CD4-positive, alpha-beta T cell treated with Interleukin-21 for 1 hour (primary cell): ENCODE data around the gene GP1BB.
A peak's percentile ranks its signal among the peaks of the same experiment; 100 is the strongest.
"Not testable (repeated sequence)": the region's sequence is repeated elsewhere in the genome, so short reads cannot be mapped to it uniquely, and the experiment has no call there.

Experiments
- DNase-seq: peaks from one replicate; pipeline ENCODE4 v3.0.0-alpha.2; 2020

Gene GP1BB

DNA sequence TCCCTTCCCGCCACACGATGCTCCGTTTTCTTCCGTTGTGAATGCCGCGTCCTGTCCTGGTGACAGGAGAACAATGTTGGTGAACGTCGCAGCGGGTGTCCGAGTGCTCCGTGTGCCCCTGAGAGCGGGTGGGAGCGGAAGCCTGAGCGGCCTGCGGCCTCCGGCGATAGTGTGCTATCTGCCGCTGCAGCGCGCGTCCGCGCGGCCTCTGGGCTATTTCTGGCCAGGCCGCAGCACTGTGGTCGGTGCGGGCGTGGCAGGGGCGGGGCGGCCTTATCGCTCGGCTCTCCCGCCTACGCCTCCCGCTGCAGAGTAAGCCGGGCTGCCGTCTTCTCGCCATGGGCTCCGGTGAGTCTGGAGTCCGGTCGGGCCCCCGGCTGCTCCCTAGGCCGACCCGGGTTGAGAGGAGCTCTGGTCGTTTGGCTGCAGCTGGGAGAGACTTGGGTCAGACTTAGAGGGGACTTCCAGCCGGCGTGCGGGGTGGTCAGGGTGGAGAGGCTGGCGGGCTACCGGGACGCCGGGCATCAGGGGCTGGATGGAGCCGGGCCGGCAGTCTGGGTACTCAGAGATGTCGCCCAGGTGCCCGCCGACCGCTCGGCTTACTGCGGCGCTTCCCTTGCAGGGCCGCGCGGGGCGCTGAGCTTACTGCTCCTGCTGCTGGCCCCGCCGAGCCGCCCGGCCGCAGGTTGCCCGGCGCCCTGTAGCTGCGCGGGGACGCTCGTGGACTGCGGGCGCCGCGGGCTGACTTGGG lies at the start of gene GP1BB:
GP1BB (plus strand) TSS at position 308 of the 751 bp plus-strand sequence; CDS start at position 339, 31 bp downstream.
- no peak for DNase-seq

DNA sequence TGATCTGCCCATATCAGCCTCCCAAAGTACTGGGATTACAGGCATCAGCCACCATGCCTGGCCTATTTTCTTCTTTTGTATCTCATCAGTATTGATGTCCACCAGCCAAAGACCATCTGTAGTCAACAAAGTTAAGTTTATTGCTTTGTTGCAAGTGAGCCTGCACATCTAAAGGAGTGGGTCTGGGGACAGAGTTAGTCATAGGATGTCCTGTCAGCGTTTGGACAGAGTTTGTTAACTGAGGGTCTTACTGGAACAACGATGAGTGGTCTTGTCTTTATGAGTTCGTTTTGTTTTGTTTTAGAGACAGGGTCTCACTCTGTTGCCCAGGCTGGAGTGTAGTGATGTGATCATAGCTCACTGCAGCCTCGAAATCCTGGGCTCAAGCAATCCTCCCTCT lies 49.7 kb upstream of the GP1BB start:
- DNase-seq: no peak

GRCh38 chr22:19674129-19674928 lies 49.0 kb upstream of the GP1BB start:
- DNase-seq: no peak

DNA sequence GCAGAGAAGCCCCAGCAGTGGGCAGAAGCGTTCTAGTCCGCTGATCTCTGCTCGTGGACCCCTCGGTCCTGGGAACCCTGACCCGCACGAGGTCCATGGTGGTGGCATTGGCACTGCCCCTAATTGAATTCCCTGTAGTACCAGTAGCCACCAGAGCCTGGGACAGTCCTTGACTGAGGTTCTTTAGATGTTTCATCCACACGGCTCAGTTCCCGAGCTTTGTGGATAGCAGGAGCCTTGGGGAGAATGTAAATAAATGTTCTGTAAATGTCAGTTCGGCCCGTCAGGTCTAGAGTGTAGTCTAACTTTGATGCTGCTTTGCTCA lies 48.4 kb upstream of the GP1BB start:
- DNase-seq: no peak

DNA sequence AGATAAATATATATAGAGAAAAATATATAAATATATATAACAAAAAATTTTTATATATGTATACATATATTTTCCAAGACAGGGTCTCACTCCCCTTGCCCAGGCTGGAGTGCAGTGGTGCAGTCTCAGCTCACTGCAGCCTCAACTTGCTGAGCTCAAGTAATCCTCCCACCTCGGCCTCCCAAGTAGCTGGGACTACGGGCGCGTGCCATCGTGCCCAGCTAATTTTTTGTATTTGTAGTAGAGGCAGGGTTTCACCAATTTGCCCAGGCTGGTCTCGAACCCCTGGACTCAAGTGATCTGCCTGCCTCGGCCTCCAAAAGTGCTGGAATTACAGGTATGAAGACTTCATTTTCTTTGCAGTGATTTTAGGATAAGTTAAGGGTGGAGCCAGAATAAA lies 47.9 kb upstream of the GP1BB start:
- DNase-seq: no peak

GRCh38 chr22:19676437-19676836 lies 46.9 kb upstream of the GP1BB start:
- not testable (repeated sequence) for DNase-seq

DNA sequence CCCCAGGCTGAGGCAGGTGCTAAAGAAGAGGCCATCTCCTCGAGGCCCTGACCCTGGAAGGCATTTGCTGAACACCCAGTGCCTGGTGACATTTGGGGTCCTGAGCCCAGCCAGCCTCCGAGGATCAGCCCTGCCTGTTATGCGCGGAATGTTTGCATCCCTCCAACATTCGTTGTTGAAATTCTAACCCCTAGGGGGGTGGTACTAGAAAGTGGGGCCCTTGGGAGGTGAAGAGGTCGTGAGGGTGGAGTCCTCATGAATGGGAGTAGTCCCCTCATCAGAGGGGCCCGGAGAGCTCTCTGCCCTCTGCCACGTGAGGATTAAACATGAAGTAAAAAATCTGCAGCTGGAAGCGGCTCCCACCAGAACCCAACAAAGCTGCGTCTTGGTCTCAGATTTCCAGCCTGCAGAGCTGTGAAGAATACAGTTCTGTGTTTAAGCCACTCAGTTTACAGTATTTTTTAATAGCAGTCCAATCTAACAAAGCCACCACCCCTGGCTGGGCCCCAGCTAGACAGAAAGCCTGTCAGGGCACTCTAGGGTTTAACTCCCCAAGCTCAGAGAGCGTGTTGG lies 44.3 kb upstream of the GP1BB start:
- no peak for DNase-seq

DNA sequence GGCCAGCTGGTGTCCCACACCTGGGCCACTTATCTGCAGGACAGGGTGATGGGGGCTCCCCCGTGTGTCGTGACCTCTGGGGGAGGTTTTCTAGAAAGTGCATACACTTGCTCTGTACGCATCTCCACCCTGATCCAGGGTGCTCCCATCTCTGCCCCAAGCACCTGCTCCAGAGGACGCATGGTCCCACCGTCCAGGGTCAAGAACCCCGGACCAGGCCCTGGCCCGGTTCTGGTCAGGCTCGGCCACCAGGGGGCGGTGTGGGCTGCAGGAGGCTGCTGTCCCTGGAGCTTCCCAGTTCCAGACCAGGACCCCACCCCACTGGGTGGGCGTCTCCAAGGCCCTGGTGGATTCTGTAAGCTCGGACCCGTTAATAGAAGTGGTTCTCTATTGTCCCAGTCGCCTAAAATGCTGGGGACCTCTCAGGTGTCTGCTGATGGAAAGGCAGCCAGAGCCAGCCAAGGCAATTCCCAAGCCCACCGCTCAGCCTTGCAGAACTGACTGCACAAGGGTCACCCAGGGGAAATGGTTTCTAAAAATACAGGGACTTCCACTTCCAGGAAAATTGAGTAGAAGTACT lies 43.7 kb upstream of the GP1BB start:
- peak; percentile 32 for DNase-seq

DNA sequence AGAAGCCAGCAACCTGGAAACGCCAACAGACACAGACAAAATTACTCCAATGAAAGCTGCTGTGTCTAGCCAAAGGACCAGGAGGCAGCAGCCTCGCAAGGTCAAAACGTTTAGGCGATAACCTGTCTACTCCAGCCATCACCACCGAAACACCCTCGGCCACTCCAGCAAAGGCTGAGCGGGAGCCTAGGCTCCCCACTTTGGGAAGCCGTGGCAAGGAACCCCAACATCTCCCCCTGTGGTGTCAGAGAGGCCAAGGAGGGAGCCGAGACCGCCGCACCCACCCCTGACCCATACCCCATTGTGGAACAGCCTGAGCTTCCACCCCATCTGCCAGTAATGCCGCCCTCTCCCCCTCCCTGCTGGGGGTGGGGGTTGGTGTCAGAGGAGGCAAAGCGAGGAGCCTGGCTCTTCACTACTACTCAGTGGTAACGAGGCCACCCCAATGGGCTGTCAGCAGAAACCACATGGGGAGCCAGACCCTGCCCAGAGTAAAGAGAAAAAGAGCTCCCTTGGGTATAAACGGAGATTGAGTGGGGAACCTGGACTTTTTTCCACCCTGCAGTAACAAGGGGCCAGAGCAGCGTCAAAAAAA lies 43.0 kb upstream of the GP1BB start:
- DNase-seq: no peak

DNA sequence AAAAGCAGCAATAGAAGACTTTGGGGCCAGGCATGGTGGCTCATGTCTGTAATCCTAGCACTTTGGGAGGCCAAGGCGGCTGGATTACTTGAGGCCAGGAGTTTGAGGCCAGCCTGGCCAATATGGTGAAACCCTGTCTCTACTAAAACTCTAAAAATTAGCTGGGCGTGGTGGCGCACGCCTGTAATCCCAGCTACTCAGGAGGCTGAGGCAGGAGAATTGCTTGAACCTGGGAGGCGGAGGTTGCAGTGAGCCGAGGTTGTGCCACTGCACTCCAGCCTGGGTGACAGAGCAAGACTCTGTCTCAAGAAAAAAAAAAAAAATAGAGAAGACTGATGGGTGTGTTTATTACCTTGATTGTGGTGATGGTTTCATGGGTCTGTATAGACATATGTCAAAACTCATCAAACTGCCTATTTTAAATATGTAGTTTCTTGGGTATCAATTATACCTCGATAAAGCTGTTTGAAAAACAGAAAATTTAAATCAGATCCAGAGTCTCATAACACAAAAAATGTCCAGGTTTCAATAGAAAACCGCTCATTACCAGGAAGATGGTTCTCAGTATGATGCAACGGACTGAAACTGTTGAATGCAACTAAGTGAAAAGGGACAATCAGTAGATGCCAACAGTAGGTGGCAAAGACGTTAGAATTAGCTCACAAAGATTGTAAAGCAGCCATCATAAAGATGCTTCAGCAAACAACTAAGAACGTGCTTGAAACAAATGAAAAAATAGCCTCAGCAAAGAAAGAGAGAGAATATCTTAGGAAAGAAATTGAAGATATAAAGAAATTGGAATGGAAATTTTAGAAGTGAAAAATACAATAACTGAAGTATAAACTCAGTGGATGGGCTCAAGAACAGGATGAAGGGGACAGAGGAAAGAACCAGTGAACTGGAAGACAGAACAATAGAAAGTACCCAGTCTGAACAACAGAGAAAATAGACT lies 42.2 kb upstream of the GP1BB start:
- no peak for DNase-seq

DNA sequence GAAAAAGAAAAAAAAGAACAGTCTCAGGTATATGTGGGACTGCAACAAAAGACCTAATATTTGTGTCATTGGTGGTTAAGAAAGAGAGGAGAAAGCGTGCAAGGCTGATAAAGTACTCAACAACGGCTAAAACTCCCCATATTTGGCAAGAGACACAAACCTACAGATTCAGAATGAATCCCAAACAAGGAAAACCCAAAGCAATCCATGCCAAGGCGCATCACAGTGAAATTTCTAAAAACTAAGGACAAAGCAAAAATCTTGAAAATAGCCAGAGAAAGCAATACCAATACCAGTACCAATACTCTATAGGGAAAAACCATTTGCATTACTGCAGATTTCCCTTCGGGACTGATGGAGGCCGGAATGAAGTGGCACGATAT lies 41.5 kb upstream of the GP1BB start:
- no peak for DNase-seq

GRCh38 chr22:19686946-19687345 lies 36.4 kb upstream of the GP1BB start:
- DNase-seq: no peak

- DNase-seq: no peak
These were observed 35.6 kb upstream of the GP1BB start for GRCh38 chr22:19687561-19688300.

DNA sequence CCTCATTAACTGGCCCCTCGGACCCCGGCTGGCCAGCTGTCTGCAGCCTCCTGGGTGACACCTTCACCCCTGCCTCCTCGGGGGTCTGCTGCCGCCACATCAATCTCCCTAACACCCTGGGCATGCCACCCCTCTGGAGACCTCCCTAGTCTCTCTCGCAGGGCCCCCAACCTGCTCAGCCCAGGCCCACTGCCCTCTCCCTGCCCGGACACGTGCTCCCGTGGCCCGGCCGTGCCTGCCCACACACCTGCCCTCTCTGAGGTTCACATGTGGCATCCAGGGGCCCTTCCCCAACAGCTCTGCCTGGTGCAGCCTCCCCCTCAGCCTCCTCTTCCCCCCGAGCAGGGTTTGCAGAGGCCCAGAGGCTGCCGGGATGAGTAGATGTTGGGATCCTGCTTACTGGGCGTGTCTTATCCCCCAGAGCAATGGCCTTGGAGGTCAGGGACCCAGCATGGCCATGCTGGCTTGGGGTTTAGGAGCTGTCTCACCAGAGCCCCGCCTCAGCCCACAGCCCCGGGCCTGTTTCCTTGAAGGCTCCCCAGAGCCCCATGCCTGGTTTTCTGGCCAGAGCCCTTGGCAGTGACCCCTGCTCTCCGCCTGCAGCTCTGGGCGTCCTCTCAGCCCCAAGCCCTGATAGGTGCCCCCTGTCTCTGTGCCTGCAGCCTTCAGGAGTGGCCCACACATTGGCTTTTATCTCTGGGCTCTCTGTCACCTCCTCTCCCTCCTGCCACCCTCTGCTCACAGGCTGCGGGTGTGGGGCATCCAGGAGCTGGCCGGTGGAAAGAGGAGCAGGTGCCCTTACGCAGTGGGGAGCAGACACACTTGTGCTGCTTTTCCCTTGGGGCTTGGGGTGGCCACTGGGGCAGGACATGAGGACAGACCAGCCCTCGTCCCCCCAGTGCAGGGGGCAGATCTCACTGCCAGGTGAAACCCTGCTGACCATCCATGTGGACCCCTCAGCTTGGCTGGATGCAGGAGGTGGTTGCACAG lies 34.7 kb upstream of the GP1BB start:
- DNase-seq: no peak

DNA sequence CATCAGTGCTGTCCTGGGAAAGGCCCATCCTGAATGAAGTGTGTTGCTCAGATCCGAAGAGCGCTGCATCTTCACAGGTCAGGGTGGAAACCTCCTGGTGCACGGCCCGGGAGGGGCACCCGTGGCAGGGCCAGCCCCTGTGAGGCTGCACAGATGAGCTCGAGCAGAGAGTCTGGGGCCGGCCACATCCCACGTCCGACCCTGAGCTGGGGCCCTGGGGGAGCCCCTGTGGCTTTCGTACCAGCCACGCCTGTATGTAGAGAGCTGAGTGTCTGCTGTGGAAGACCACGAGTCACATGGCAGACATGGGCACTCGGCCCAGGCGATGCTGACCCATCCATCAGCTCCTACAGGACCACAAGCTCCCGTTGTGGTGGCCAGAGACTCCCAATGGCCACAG lies 33.9 kb upstream of the GP1BB start:
- no peak for DNase-seq

- no peak for DNase-seq
These were observed 32.2 kb upstream of the GP1BB start for GRCh38 chr22:19691007-19691720.

GRCh38 chr22:19691721-19692341 lies 31.5 kb upstream of the GP1BB start:
- DNase-seq: no peak

DNA sequence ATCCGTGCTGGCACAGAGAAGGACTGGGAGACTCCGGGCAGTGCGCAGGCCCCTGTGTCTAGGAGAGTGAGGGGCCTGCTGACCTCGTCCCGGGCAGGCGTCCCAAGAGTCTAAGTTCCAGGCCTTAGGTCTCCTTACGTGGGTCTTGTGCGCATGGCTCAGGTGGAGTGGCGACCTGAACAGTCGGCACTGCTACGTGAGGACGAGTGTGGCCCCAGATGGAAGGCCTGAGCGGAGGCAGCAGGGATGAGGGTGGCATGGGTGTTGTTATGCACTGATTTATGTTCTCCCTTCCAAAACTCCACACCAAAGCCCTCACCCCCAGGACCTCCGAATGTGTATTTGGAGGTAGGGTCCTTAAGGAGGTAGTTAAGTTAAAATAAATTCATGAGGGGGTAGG lies 29.8 kb upstream of the GP1BB start:
- DNase-seq: no peak
